Fibroblast of lung (primary cell): ENCODE measurements around the gene HEATR9.

Source experiments
- CTCF ChIP-seq, 2 donors: IDR thresholded peaks in 1 of 2; conservative IDR thresholded peaks in 1 of 2; 1 replicate in 1 of 2; 2 replicates in 1 of 2; pipeline ENCODE4 v1.5.1; 2011 to 2012; ENCODE audit warnings: low read length in 2 of 2, control low read depth in 1 of 2, inconsistent platforms in 1 of 2, low read depth in 1 of 2, mild to moderate bottlenecking in 1 of 2
- EZH2 ChIP-seq: IDR thresholded peaks from 2 replicates; pipeline ENCODE4 v1.5.1; 2012; ENCODE audit warnings: low read length, control low read depth, mild to moderate bottlenecking; ENCODE audit errors: missing control alignments

GRCh38 chr17:35875072-35875799, 6.5 kb upstream of the HEATR9 start:
- TF ChIP-seq CTCF (conservative IDR thresholded peaks at IDR 0.05 in 1 of 2, IDR thresholded peaks at IDR 0.05 in 1 of 2; ENCODE audit: low read depth in 1 of 2, low read length in 2 of 2) (no peak), EZH2 (no peak)
